Fibroblast of lung (primary cell): Measurements from ENCODE around the gene LIN28A. TPM values are rescaled to one million over a fixed set of nuclear protein-coding genes. Genes with fewer than 3 reads are reported as not detected.

ENCODE experiments used
- DNase-seq, 2 donors: peaks; one replicate each; pipeline versions ENCODE4 v3.0.0 to v3.0.0-alpha.2; 2010; ENCODE audit warnings: low read depth in 2 of 2
- H2AFZ ChIP-seq: 2 replicates; pipeline ENCODE4 v1.5.1; 2012; ENCODE audit warnings: low read length, control low read depth, inconsistent platforms
- H3K27ac ChIP-seq: 2 replicates; pipeline ENCODE4 v1.5.1; 2011; ENCODE audit warnings: low read length, control low read depth; ENCODE audit not compliant: insufficient read depth
- H3K27me3 ChIP-seq: 2 replicates; pipeline ENCODE4 v1.5.1; 2011; ENCODE audit warnings: mild to moderate bottlenecking, low read length; ENCODE audit not compliant: control insufficient read depth, insufficient read depth
- H3K36me3 ChIP-seq: 2 replicates; pipeline ENCODE4 v1.5.1; 2011; ENCODE audit warnings: low read length; ENCODE audit not compliant: control insufficient read depth, insufficient read depth
- H3K4me1 ChIP-seq: 2 replicates; pipeline ENCODE4 v1.5.1; 2011; ENCODE audit warnings: low read length; ENCODE audit not compliant: control insufficient read depth, insufficient read depth; ENCODE audit errors: extremely low read depth
- H3K4me2 ChIP-seq: 2 replicates; pipeline ENCODE4 v1.5.1; 2011; ENCODE audit warnings: low read length, control low read depth; ENCODE audit not compliant: insufficient read depth; ENCODE audit errors: extremely low read depth
- H3K4me3 ChIP-seq, 4 experiments: fragments of 200-600 bp in 1 of 4; sonication (generic) in 1 of 4; replicated peaks in 1 of 4; 2 replicates each; pipeline ENCODE4 v1.5.1; 2011 to 2016; ENCODE audit warnings: low read length in 4 of 4, low read depth in 3 of 4, mild to moderate bottlenecking in 3 of 4, control low read depth in 2 of 4, inconsistent platforms in 1 of 4, mixed read lengths in 1 of 4; ENCODE audit not compliant: insufficient read depth in 1 of 4; ENCODE audit errors: control extremely low read depth in 1 of 4
- H3K79me2 ChIP-seq: 2 replicates; pipeline ENCODE4 v1.5.1; 2012; ENCODE audit warnings: mild to moderate bottlenecking, low read length, inconsistent platforms; ENCODE audit not compliant: control insufficient read depth, insufficient read depth
- H3K9ac ChIP-seq: 2 replicates; pipeline ENCODE4 v1.5.1; 2011; ENCODE audit warnings: mild to moderate bottlenecking, low read length, control low read depth; ENCODE audit not compliant: insufficient read depth
- H3K9me3 ChIP-seq: 2 replicates; pipeline ENCODE4 v1.5.1; 2012; ENCODE audit warnings: low read depth, low read length; ENCODE audit not compliant: control insufficient read depth, insufficient read depth
- H4K20me1 ChIP-seq: 2 replicates; pipeline ENCODE4 v1.5.1; 2011; ENCODE audit warnings: low read length; ENCODE audit not compliant: control insufficient read depth, insufficient read depth; ENCODE audit errors: extremely low read depth
- CTCF ChIP-seq, 2 donors: IDR thresholded peaks in 1 of 2; conservative IDR thresholded peaks in 1 of 2; 1 replicate in 1 of 2; 2 replicates in 1 of 2; pipeline ENCODE4 v1.5.1; 2011 to 2012; ENCODE audit warnings: low read length in 2 of 2, control low read depth in 1 of 2, inconsistent platforms in 1 of 2, low read depth in 1 of 2, mild to moderate bottlenecking in 1 of 2
- EZH2 ChIP-seq: IDR thresholded peaks from 2 replicates; pipeline ENCODE4 v1.5.1; 2012; ENCODE audit warnings: low read length, control low read depth, mild to moderate bottlenecking; ENCODE audit errors: missing control alignments
- polyA plus RNA-seq, 2 donors: library from polyadenylated mRNA; depleted of rRNA in 1 of 2; stranded (reverse) in 1 of 2; unstranded in 1 of 2; fragments of >200 nt; gene quantifications; 2 replicates each; pipeline ENCODE4 v1.2.1, GENCODE V29; 2011 to 2012; ENCODE audit warnings: missing spikeins in 1 of 2
- total RNA-seq: library from RNA; depleted of rRNA; stranded (reverse); fragments of >200 nt; gene quantifications from 2 replicates; pipeline ENCODE4 v1.2.1, GENCODE V29; 2014

Gene LIN28A
- total and polyA plus RNA-seq, 2 donors (not counting 1 experiment from before 2014, with no cell fraction given) = 0.09 TPM; not detected in 1

GRCh38 chr1:26412180-26412840, 1.7 kb downstream of the LIN28A start:
- no peaks in the 10 kb centered on the region for H3K9me3 ChIP-seq
- H3K79me2 ChIP-seq = no peaks in the 10 kb centered on the region
- no peaks in the 10 kb centered on the region for H4K20me1 ChIP-seq
- no peak overlapping the region for H3K4me3 ChIP-seq
- H3K27me3 ChIP-seq = peaks cover 40% of the 10 kb centered on the region
- no peak for DNase-seq
- H3K36me3 ChIP-seq = no peaks in the 10 kb centered on the region
- no peak overlapping the region for H3K27ac ChIP-seq
- no peak overlapping the region for H3K4me2 ChIP-seq
- no peak overlapping the region for H3K9ac ChIP-seq
- TF ChIP-seq CTCF (conservative IDR thresholded peaks at IDR 0.05 in 1 of 2, IDR thresholded peaks at IDR 0.05 in 1 of 2; ENCODE audit: low read depth in 1 of 2, low read length in 2 of 2) (no peak), EZH2 (no peak)
- no peak overlapping the region for H2AFZ ChIP-seq
- no peaks in the 10 kb centered on the region for H3K4me1 ChIP-seq

DNA sequence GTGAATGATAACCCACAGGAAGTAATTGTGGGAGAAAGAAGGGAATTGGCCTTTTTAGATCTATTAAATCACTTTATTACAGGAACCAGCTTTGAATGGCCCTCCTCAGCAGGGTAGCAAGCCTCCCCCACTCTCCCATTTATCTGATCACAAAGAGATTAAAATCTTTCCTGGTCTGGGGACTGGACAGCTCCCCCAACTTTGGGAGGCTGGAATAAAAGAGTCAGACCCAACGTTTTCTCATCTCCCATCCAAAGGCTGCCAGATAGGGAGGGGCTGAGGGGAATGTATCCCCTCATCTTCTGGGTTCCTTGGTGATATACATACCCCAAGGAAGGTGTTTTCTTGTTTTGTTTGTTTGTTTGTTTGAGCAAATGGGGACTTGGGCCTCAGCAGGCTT, 2.4 kb downstream of the LIN28A start:
- Histone ChIP-seq H3K79me2 (no peaks in the 10 kb centered on the region), H3K9me3 (no peaks in the 10 kb centered on the region), H4K20me1 (no peaks in the 10 kb centered on the region), H3K9ac (no peak overlapping the region), H3K36me3 (no peaks in the 10 kb centered on the region), H3K4me2 (no peak overlapping the region), H3K27me3 (peaks cover 40% of the 10 kb centered on the region), H3K27ac (no peak overlapping the region), H3K4me1 (no peaks in the 10 kb centered on the region), H2AFZ (no peak overlapping the region), H3K4me3 (no peak overlapping the region)
- TF ChIP-seq CTCF (conservative IDR thresholded peaks at IDR 0.05 in 1 of 2, IDR thresholded peaks at IDR 0.05 in 1 of 2; ENCODE audit: low read depth in 1 of 2, low read length in 2 of 2) = no peak
- TF ChIP-seq EZH2 = no peak
- no peak for DNase-seq

- Histone ChIP-seq H4K20me1 (no peaks in the 10 kb centered on the region), H3K4me3 (no peak overlapping the region), H3K27ac (no peak overlapping the region), H3K9me3 (no peaks in the 10 kb centered on the region), H3K79me2 (no peaks in the 10 kb centered on the region), H2AFZ (no peak overlapping the region), H3K27me3 (peaks cover 30% of the 10 kb centered on the region), H3K4me1 (no peaks in the 10 kb centered on the region), H3K9ac (no peak overlapping the region), H3K36me3 (no peaks in the 10 kb centered on the region), H3K4me2 (no peak overlapping the region)
- TF ChIP-seq CTCF (conservative IDR thresholded peaks at IDR 0.05 in 1 of 2, IDR thresholded peaks at IDR 0.05 in 1 of 2; ENCODE audit: low read depth in 1 of 2, low read length in 2 of 2) = peak; percentile 84 to 89
- no peak for TF ChIP-seq EZH2
- DNase-seq = peak; percentile 50 to 67
Measured at GRCh38 chr1:26417111-26417759, 6.6 kb downstream of the LIN28A start.
